GM19395 (cell line): ENCODE measurements around the gene AMER1.

Experiments
- ATAC-seq: cut with Tn5 transposase; IDR thresholded peaks from one replicate; pipeline ENCODE4 v1.9.1; 2021; ENCODE audit warnings: mild to moderate bottlenecking, moderate library complexity; ENCODE audit not compliant: unreplicated experiment

The AMER1 gene

GRCh38 chrX:64186974-64187761 lies 18.3 kb downstream of the AMER1 start:
- ATAC-seq: no peak

GRCh38 chrX:64184396-64184795 lies 21.1 kb downstream of the AMER1 start:
- no peak for ATAC-seq

- no peak for ATAC-seq
Observed at GRCh38 chrX:64182208-64182607, 23.3 kb downstream of the AMER1 start.

GRCh38 chrX:64176876-64177275 lies 28.6 kb downstream of the AMER1 start:
- no peak for ATAC-seq

- no peak for ATAC-seq
Observed at GRCh38 chrX:64169988-64170387, 35.5 kb downstream of the AMER1 start.

- no peak for ATAC-seq
Observed at GRCh38 chrX:64152857-64153256, 52.7 kb downstream of the AMER1 start.

GRCh38 chrX:64151911-64152310 lies 53.6 kb downstream of the AMER1 start:
- ATAC-seq: no peak

GRCh38 chrX:64150775-64151174 lies 54.7 kb downstream of the AMER1 start:
- ATAC-seq: no peak
